GM20431 (cell line): ENCODE measurements around the gene CCNC.
"Not testable (repeated sequence)": the region's sequence is repeated elsewhere in the genome, so short reads cannot be mapped to it uniquely, and the experiment has no call there.

Experiments
- in situ Hi-C: fragments of 300-500 bp; cut with MseI, MboI; formaldehyde crosslinking; loops from one replicate; pipeline ENCODE4 v1.15.0; 2020; ENCODE audit warnings: low sequenced_read_pairs; ENCODE audit not compliant: unreplicated experiment

The CCNC gene

DNA sequence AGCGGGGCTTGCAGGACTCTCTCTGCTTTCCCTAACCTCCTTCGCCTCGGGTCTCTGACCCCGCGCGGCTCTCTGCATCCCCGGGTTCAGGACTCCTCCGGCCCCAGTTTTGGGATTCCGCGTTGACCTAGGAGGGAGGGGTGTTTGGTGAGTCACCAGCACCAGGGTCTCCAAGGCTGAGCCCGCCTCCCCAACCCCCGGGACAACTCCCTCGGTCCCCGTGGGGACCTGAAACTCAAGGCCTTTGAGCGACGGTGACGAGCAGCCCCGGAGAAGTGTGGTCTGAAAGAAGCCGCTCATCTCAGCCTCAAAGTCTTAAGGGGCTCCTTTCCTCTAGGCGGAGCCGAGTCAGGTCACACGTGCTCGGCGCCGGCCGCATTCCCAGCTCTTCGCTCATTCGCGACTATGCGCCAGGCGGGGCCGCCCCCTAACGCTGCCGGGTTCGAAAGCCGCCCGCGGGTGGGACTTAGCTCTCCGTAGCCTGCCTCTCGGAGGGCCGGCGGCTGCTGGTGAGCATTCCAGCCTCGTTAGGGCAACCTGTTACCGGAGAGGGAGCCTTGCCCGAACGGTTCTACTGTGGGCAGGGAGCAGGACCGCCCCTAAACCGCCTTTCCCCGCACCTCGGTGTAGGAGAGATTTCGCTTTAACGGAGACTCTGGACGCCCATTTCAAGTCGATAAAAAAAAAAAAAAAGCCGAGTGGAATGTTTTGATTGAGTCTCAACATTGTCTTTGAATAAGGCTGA lies 35.1 kb upstream of the CCNC start:
- in situ Hi-C loops = no loop called here

DNA sequence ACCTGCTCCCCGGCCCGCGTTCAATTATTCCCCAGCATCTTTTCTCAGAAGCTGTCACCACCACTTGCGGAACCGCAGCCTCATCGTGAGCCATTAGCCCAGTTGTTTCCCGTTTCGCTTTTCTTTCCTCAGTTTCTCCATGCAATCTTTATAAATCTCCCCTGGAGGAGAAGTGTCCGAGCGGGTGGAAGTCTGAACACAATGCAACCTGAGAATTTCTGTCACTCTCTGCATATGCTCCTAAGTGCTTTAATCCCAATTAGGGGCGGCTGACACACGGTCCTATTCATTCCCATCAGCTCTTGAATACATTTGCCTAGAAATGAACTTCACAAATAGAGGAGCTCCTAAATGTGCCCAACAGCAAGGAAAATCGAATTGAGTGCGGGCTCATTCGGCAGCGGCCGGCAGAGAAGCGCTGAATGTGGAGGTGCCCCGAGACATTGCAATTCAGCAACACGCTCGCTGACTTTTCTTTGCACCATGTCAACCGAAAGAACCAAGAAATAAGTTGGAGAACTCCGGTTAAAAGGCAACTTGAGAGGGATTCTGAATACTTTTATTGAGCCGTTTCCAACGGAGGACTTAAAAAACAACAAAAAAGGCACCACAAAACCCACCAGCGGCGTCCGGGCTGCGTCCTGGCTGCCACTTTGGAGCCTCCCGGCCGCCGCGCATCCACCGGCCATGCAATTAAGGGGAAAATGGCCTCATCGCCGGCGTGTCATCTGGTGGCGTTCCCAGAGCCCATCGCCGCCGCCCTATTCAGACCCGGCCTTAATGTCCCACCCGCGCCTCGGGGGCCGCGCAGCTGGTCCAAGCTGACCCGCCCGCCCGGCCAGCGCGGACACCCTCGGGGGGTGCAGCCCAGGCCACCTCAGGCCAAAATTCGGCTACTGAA lies 34.3 kb upstream of the CCNC start:
- in situ Hi-C loops = no loop called here

DNA sequence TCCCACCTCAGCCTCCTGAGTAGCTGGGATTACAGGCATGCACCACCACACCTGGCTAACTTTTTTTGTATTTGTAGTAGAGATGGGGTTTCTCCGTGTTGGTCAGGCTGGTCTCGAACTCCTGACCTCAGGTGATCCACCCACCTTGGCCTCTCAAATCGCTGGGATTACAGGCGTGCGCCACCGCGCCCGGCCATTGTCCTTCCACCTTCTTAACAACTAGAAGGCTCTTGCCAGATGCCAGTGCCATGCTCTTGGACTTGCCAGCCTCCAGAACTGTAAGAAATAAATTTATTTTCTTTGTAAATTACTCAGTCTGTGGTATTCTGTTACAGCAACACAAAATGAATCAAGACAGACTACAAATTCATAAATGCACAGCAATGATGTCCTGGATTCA lies 26.2 kb upstream of the CCNC start:
- in situ Hi-C loops = not testable (repeated sequence)

DNA sequence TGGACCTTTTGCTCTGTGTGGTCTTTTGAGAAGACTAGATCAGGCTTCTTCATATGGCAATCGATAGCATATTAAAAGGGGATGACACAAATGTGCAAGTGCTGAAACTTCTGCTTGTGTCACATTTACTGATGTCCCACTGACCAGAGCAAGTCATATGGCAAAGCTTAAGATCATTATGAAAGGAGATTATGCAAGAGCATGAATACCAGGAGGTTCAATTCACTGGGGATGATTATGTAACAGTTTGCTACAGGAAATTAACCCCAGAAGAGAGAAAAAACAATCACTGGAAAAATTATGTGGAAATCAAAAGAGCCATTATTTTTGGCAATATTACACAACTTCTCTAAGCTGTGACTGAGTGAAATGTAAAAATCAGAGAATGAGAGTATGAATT lies 24.4 kb upstream of the CCNC start:
- in situ Hi-C loops = no loop called here

DNA sequence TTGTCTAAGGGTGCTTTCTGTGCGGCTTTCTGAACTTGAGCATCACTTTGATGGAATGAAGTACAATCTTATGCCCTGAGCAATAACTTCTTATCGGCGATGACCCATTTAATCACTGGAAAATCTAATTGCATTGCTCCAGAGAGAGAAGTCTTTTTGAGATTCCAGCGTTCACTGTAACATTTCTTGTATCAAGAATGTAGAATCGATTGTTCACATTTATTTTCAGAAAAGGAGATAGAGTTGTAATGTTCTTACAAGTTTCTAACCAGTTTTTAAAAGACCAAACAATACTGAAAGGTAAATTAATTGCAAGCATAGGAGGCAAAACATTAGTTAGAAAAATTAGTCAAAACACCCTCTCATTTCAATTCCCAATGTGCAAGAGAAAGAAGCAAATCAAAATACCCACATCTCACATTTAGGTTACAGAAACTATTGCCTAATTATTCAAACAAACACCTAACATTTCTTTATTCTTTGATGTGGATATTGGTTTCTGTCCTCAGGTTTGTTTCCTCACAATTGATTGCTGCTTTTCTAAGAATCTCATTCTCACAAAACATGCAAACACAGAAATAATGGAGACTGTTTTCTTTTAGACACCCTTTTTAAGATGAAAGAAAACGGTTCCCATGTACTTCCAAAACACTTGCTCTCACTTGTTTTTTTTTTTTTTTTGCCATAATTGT lies 23.4 kb upstream of the CCNC start:
- in situ Hi-C loops = no loop called here

DNA sequence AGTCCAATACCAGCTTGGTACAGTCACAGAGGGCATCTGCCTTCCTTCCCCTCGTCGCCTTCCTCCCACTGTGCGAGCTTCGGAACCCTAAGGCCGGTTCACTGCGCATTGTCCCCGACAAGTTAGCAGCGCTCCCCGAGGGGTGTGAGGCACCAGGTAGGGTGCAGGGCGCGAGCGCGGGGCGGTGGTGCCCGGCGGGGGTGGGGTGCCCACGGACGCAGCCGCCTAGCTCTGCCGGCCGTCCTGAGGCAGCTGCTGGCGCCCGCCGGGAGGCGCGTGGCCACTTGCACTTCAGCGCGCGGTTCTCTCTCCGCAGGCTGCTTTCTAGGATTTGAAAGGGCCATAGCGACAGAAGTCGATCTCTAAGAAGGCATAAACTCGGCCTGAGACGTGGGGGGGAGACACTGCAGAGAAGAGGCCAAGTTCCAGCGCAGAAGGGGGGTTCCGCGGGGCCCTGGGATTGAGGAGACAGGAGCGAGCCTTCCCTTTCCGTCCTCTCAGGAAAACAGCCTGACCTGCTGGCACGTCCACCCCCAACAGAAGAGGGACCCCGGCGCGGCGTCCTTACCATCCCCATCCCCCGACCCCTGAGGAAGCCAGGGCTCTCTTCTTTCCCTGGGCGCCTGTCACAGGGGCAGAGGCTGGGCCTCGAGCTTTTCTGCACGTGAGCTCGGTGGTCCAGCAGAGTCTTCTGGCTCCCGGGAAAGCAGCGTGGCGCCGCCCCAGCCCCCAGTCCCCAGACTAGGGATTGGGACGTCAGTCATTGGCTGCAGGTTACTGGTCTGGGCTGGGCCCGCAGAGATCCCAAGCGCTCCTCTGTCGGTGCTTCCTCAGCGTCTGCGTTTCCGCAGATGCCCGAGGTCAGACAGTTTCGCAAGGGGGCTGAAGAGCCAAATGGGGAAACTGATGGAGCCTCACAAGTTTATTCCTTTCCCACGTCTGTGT lies 22.5 kb upstream of the CCNC start:
- in situ Hi-C loops = no loop called here

DNA sequence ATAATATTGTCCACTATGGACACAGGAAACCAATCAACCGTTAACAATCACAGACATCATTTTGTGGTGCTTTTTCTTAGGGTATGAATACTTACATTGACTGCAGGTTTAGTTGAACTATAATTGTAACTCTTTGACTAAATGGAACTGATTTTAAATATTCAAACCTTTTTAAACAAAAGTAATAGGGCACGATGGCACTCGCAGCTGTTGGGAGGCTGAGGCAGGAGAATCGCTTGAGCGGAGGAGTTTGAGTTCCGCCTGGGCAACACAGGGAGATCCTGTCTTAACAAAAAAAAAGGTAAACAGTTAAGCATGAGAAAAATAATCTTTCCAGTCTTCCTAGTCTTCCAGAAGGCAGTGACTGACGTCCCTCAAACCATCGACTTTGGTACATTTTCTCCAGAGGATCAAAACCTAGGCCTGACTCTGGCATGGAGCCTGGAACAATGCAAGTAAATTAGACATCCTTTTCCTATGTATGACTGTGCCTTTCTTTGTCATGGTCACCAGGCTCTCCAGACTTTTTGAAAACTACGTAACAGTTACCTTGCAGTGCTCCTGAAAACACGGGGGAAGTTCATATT lies 21.5 kb upstream of the CCNC start:
- in situ Hi-C loops = no loop called here

DNA sequence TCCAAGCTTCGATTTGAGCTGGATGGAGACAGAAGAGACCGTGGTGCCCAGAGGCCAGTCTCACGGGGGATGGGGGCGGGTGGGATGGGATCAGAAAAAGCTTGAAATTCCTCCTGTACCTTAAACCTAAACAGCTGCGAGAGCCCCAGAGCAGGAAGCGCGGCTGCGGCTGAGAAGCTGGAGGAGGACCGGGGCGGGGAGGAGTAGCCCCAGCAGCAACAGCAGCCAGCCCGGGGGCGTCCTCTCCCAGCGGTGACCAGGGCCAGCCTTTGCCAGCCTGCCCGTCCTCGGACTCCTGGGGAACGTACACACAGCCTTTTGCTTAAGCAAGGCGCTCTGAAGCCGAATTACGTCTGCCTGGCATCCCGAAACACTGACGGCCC lies 20.8 kb upstream of the CCNC start:
- in situ Hi-C loops = no loop called here

DNA sequence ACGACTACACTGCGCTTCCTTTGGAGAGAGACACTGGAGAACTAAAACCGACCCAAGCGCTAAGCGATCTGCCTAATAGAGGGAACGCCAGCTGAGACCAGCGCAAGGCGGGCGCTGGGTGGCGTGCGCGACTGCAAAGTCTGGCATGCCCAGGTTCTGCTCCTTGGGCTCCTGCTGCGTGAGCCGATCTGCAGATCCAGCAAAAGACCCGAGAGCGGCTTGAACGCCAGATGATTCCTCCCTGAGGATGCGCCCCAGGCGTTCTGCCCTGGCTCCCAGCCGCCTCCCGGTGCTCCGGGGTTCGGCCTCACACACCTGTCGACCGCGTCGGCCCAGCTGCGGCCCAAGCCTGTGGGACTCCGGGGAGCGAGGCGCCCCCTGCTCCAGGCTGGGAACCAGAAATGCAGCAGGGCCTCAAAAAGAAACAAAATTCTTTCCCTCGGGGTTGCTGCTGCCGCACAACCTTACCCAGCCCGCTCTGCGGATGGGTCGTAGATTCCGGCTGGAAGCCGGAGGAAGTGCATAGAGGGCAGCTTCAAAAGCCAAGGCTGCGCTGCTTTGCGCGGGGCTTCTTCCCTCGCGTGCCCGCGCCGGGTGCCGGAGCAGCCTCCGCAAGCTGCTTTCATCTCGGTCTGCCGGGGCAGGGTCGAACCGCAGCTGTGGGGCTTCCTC lies 20.3 kb upstream of the CCNC start:
- in situ Hi-C loops = no loop called here

DNA sequence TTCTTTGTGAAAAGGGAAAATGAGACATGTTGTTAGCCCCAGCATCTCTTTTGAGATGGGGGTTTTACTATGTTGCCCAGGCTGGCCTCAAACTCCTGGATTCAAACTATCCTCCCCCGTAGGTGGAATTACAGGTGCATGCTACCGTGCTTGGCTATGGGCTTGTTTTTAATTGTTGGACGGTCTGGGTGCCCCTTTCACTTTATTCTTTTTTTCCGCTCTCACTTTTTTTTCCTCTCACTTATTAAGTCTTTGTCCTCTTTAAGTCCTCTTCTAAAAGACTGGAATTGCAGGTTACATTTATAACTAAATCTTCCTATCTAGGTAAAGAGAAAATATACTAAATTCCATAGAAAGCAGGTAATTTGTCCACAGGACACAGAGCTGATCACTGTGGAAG lies 19.3 kb upstream of the CCNC start:
- in situ Hi-C loops = no loop called here

DNA sequence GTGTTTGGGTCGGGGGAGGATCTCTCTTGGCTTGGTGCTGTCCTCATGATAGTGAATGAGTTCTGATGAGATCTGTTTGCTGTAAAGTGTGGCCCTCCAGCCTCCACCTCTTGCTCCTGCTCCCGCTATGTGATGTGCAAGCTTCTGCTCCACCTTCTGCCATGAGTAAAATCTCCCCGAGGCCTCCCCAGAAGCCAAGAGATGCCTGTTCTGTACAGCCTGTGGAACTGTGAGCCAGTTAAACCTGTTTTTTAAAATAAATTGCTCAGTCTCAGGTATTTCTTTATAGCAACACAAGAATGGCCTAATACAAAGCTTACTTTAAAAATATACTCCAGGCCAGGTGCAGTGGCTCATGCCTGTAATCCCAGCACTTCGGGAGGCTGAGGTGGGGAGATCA lies 11.3 kb upstream of the CCNC start:
- in situ Hi-C loops = no loop called here

DNA sequence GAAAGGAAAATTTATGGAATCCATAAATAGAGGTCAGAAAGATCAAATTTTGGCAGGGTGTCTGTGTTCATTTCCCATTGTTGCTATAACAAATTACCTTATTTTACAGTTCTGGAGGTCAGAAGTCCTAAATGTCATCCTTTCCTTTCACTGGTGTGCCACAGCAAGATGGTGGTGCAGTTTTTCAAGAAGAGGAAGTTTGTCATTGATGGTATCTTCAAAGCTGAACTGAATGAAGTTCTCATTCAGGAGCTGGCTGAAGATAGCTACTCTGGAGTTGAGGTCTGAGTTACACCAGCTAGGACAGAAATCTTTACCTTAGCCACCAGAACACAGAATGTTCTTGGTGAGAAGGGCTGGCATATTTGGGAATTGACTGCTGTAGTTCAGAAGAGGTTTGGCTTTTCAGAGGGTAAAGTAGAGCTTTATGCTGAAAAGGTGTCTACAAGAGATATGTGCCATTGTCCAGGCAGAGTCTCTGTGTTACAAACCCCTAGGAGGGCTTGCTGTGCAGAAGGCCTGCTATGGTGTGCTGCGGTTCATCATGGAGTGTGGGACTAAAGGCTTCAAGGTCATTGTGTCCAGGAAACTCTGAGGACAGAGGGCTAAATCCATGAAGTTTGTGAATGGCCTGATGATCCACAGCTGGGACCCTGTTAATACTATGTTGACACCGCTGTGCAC lies 7.2 kb upstream of the CCNC start:
- in situ Hi-C loops = no loop called here

DNA sequence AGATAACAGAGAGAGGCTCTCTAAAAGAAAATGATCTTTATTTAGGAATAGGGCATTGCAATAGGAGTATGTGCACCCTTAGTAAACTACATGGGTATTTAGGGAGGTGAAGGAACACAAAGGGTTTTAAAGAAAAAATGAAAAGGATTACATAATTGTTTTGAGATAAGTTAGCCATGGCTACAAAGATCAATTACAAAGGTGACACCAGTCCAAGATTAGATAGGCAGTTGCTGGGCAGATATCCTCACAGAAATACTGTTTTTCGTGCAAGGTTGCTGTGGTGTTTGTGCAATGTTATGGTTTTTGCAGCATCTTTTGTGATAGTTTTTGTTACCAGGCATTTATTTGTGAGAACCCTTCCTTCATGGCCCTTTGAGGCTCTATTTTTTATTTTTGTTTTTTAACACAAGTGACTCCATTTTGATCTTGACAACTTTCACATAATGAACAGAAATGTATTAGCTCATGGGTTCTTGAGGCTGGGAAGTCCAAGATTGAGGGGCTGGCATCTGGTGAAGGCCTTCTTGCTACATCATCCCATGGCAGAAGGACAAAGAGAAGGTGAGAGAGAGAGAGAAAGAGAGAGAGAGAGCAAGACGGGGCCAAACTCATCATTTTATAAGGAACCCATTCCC lies 5.6 kb upstream of the CCNC start:
- in situ Hi-C loops = no loop called here

DNA sequence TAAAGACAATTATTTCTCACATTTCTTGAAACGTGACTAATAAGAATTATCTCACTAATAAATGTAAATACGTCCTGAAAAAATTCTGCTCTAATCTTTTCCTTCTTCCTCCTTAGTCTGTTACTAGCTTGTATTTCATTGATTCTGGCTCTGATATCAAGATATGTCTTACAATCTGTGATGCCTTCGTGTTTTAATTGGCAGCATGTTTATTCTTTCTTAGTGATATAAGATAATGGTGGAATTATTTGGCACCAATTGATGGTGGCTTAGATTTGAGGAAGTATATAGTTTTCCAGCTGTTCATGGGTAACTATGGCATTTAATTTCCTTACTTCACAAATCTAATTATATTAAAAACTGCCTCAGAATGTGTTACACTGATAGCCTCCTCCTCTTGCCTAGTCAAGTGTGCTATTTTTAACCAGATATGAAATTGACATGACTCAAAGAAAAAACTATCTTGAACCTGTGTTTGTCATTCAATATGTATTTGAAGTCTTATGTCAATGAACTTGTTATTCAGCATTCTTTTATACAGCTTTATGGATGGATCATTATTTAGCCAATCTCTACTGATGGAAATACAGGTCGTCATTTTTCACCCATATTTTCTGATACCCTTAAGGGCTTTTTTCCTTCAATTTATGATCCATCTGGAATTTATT lies 5.3 kb downstream of the CCNC start:
- in situ Hi-C loops = no loop called here

DNA sequence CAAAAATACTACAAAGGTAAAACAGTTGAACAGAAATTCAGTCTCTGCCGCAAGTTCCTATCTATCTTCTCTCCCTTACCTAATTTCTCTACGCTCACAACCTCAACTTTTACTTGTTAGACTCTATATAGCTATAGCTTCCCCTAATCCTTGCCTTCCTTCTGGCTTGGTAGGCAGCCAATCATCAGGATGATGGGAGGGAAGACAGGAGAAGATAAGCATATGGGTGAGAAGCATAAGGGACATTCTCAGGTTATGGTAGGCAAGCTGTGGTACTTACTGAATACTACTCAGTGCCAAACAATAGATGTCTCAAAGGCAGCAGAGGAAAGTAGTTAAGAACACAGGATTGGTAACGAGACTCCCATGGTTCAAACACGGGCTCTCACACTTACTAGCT lies 7.8 kb downstream of the CCNC start:
- in situ Hi-C loops = no loop called here

DNA sequence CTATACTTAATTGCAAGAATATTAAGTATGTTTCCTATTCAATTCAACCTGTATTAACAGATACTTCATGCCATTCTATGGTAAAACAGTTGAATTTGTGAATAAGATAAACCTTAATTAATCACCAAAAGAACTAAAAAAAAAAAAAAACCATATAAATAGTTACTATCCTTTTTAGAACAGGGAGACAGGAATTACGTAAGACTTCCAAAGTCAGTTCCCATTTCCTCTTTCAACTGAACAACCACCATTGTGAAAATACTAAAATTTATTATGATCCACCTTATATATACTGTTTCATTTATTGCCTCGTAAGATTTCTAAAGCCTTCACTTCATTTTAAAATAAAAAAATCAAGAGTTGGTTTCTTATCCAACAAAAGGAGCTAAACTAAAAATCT lies 9.4 kb downstream of the CCNC start:
- in situ Hi-C loops = no loop called here

DNA sequence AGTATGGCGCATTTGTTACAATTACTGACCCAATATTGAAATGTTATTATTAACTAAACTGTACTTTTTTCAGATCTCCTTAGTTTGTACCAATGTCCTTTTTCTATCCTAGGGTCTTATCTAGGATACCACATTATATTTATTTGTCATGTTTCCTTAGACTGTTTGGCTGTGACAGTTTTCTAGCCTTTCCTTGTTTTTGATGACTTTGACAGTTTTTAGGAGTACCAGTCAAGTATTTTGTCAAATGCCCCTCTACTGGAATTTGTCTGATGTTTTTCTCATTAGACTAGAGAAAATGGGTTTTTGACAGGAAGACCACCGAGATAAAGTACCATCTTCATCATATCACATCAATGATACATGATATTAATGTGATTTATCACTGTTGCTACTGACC lies 14.6 kb downstream of the CCNC start:
- in situ Hi-C loops = no loop called here
